Coronary artery (tissue), 2 donors: ENCODE data around the gene SOX9.

Source experiments
- DNase-seq: peaks from one replicate; pipeline ENCODE4 v3.0.0-alpha.2; 2017; ENCODE audit warnings: low spot score
- H3K27ac ChIP-seq, 2 donors: fragments of 200-600 bp; sonication (generic); one replicate each; pipeline ENCODE4 v1.5.1; 2016 to 2019
- H3K4me3 ChIP-seq: fragments of 200-600 bp; sonication (generic); 2 replicates; pipeline ENCODE4 v1.5.1; 2016; ENCODE audit warnings: mild to moderate bottlenecking, moderate library complexity
- TF ChIP-seq, protein P1 (sequence below): fragments of 200-600 bp; sonication (generic); IDR thresholded peaks from one replicate; pipeline ENCODE4 v1.5.1; 2019; ENCODE audit warnings: antibody characterized with exemption

Gene SOX9

GRCh38 chr17:72100470-72100869 lies 20.4 kb upstream of the SOX9 start:
- DNase-seq: peak; percentile 8
- peak overlapping the region in 1 of 2 donors; percentile 21 for H3K27ac ChIP-seq
- H3K4me3 ChIP-seq: no peak overlapping the region
- TF ChIP-seq, protein P1, sequence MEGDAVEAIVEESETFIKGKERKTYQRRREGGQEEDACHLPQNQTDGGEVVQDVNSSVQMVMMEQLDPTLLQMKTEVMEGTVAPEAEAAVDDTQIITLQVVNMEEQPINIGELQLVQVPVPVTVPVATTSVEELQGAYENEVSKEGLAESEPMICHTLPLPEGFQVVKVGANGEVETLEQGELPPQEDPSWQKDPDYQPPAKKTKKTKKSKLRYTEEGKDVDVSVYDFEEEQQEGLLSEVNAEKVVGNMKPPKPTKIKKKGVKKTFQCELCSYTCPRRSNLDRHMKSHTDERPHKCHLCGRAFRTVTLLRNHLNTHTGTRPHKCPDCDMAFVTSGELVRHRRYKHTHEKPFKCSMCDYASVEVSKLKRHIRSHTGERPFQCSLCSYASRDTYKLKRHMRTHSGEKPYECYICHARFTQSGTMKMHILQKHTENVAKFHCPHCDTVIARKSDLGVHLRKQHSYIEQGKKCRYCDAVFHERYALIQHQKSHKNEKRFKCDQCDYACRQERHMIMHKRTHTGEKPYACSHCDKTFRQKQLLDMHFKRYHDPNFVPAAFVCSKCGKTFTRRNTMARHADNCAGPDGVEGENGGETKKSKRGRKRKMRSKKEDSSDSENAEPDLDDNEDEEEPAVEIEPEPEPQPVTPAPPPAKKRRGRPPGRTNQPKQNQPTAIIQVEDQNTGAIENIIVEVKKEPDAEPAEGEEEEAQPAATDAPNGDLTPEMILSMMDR: no peak

GRCh38 chr17:72101526-72101925 lies 19.3 kb upstream of the SOX9 start:
- TF ChIP-seq, protein P1: no peak
- Histone ChIP-seq H3K27ac (peak overlapping the region in 1 of 2 donors; percentile 49), H3K4me3 (no peak overlapping the region)
- peak; percentile 56 for DNase-seq

DNA sequence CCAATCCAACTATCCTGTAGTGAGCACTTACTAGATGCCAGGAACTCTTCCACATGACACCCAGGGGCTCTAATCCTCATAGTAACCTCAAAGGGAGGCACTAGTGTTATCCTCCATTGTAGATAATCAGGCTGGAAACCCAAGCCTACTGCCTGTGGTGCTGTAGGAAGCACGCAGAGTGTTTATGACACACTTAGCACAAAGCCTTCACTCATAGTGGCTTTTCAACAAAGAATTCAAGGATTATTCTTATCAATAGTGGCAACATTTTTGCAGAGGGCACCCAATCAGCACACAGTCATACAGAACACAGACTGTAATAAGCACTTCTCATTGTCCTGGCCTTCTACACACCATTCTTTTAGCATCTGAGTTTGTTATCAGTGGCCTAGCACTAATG lies 18.5 kb upstream of the SOX9 start:
- DNase-seq: peak; percentile 21
- Histone ChIP-seq H3K27ac (no peak overlapping the region), H3K4me3 (no peak overlapping the region)
- TF ChIP-seq, protein P1: no peak

GRCh38 chr17:72104164-72104862 lies 16.5 kb upstream of the SOX9 start:
- peak; percentile 71 for DNase-seq
- TF ChIP-seq, protein P1: no peak
- no peak overlapping the region for H3K4me3 ChIP-seq
- peak overlapping the region in 1 of 2 donors; percentile 34 for H3K27ac ChIP-seq

DNA sequence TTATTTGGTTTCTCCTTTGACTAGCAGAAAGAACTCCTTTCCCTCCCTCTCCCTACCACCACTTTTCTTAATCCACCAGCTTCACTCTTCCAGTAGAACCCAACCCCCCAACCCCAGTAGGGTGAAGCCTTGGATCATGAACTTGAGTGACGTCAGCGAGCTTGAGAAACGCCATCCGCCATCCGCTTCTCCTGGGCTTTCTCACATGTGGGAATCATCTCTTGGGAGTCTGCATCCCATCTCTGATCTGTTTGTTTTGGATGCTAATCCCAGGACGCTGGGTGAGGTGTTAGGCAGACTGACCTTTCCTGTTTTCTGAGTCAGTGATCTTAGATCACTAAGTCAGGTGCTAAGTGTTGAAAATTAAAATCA lies 16.0 kb upstream of the SOX9 start:
- H3K4me3 ChIP-seq: no peak overlapping the region
- H3K27ac ChIP-seq: peak overlapping the region in 1 of 2 donors; percentile 34
- TF ChIP-seq, protein P1: no peak

DNA sequence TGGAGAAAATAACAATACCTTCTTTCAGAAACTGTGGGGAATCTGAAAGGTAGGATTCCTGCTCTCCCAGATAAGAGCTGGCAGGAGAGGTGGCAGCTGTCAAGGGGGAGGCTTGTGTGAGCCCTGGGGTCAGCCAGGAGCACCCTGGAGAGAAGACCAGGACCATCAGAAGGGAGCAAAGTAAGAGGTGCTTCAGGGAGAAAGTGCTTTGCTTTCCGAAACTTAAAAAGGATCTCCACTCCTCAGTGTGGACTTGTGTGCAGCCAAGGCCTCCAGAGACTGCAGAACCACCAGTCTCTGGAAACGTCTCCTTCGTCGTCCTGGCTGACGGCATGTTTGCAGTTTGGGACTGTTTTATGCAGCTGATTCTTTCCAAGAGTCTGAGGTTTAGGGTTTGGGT lies 13.7 kb upstream of the SOX9 start:
- Histone ChIP-seq H3K4me3 (no peak overlapping the region), H3K27ac (no peak overlapping the region)
- no peak for DNase-seq
- TF ChIP-seq, protein P1: no peak

More for the DNA sequence above, 16.0 kb upstream of the SOX9 start:
- peak; percentile 57 for DNase-seq

- TF ChIP-seq, protein P1: no peak
- no peak overlapping the region for H3K27ac ChIP-seq
- H3K4me3 ChIP-seq: peak overlapping the region; percentile 51
- DNase-seq: no peak
Measured at GRCh38 chr17:72110231-72110941, 10.4 kb upstream of the SOX9 start.
